Diencephalon (tissue), 1 donor: ENCODE results near the gene ZNF680. TPM values are rescaled to one million over a fixed set of nuclear protein-coding genes. Genes with fewer than 3 reads are reported as not detected.

Experiments
- total RNA-seq: library from RNA; depleted of rRNA; stranded (reverse); fragments of >200 nt; gene quantifications from one replicate; pipeline ENCODE4 v1.2.3, GENCODE V29; 2014

ZNF680 gene
- total RNA-seq: 52.1 TPM

DNA sequence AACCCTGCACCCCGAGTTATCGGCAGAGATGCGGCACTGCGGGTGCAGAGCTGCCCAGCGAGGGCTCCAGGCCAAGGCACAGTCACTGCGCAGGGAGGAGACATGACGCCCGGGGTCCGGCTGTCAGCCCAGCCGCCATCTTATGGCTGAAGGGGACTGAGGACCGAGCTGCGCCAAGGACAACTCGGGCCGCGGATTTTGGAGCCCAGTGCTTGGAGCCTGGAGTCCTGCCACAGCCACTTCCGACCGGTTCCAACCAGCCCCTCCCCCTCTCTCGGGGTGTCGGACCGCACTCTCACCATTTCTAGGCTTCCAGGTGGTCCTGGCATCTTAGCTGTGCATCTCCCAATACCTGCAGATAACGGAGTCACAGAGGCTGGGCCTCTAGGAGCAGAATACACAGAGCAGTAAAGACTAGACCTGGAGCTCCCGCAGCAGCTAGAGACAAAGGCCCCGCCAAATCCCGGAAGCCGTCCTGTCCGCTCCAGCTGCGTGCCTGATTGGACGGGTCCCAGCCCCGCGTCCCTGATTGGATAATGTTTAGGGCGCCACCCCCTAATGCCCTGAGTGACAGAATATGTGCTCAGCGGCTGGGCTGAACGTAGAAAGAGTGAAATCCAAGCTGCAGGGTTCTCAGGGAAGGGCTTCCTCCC lies at the start of gene ZNF680:
TSS of gene ZNF680 (minus strand) at position 446 of the 653 bp plus-strand sequence. CDS start at position 329, 117 bp downstream.

Other genes starting within 250 kb of the ZNF680 start
- gene ZNF736, start 249.1 kb downstream of the ZNF680 start, total RNA-seq: 50.7 TPM
- gene ZNF107, start 103.1 kb upstream of the ZNF680 start, total RNA-seq: 15.2 TPM
- gene ZNF138, start 231.4 kb upstream of the ZNF680 start, total RNA-seq: 65.7 TPM